CD14-positive monocyte (primary cell): ENCODE data around the gene CCNH. TPM values are rescaled to one million over a fixed set of nuclear protein-coding genes. Genes with fewer than 3 reads are reported as not detected.

ENCODE experiments used
- DNase-seq, 3 donors: peaks; one replicate each; pipeline ENCODE4 v3.0.0-alpha.2; 2011 to 2022
- H2AFZ ChIP-seq: 2 replicates; pipeline ENCODE4 v1.6.0; 2012; ENCODE audit warnings: mild to moderate bottlenecking, low read depth, low read length, inconsistent platforms; ENCODE audit not compliant: insufficient read depth, poor library complexity, severe bottlenecking
- H3K27ac ChIP-seq, 2 donors: 1 replicate in 1 of 2; 2 replicates in 1 of 2; pipeline ENCODE4 v1.5.1; 2012 to 2013; ENCODE audit warnings: low read length in 2 of 2, control low read depth in 1 of 2, inconsistent platforms in 1 of 2, low read depth in 1 of 2, mild to moderate bottlenecking in 1 of 2
- H3K27me3 ChIP-seq, 2 donors: one replicate each; pipeline versions ENCODE4 v1.6.0 to v1.6.1; 2011 to 2013; ENCODE audit warnings: low read length in 2 of 2; ENCODE audit not compliant: control insufficient read depth in 2 of 2, insufficient read depth in 2 of 2
- H3K36me3 ChIP-seq, 2 donors: replicated peaks in 1 of 2; 1 replicate in 1 of 2; 2 replicates in 1 of 2; pipeline versions ENCODE4 v1.5.1 to v1.6.1; 2012 to 2013; ENCODE audit warnings: low read length in 2 of 2, control low read depth in 1 of 2, inconsistent platforms in 1 of 2, mild to moderate bottlenecking in 1 of 2; ENCODE audit not compliant: insufficient read depth in 2 of 2, control insufficient read depth in 1 of 2
- H3K4me1 ChIP-seq, 2 donors: 1 replicate in 1 of 2; 2 replicates in 1 of 2; pipeline versions ENCODE4 v1.5.1 to v1.6.1; 2012 to 2013; ENCODE audit warnings: low read length in 2 of 2, control low read depth in 1 of 2, inconsistent platforms in 1 of 2, mild to moderate bottlenecking in 1 of 2, moderate library complexity in 1 of 2; ENCODE audit not compliant: insufficient read depth in 2 of 2, control insufficient read depth in 1 of 2
- H3K4me2 ChIP-seq: replicated peaks from 2 replicates; pipeline ENCODE3; 2012; ENCODE audit warnings: low read length, moderate library complexity, mild to moderate bottlenecking; ENCODE audit not compliant: poor library complexity, severe bottlenecking; ENCODE audit errors: extremely low read depth
- H3K4me3 ChIP-seq, 3 experiments: fragments of 200-600 bp in 1 of 3; sonication (generic) in 1 of 3; replicated peaks in 1 of 3; 1 replicate in 2 of 3; 2 replicates in 1 of 3; pipeline ENCODE4 v1.5.1; 2011 to 2013; ENCODE audit warnings: low read length in 3 of 3, mild to moderate bottlenecking in 3 of 3, control low read depth in 2 of 3, low read depth in 2 of 3, inconsistent platforms in 1 of 3, moderate library complexity in 1 of 3
- H3K79me2 ChIP-seq: 2 replicates; pipeline ENCODE4 v1.6.0; 2012; ENCODE audit warnings: mild to moderate bottlenecking, control low read depth, inconsistent platforms, low read length, moderate library complexity; ENCODE audit not compliant: insufficient read depth
- H3K9ac ChIP-seq: 2 replicates; pipeline ENCODE4 v1.6.0; 2017; ENCODE audit warnings: low read length, mild to moderate bottlenecking; ENCODE audit not compliant: insufficient read depth, poor library complexity, severe bottlenecking
- H3K9me3 ChIP-seq, 2 donors: replicated peaks in 1 of 2; 1 replicate in 1 of 2; 2 replicates in 1 of 2; pipeline versions ENCODE4 v1.5.1 to v1.6.1; 2012 to 2013; ENCODE audit warnings: low read length in 2 of 2, control low read depth in 1 of 2; ENCODE audit not compliant: control insufficient read depth in 1 of 2, insufficient read depth in 1 of 2
- H4K20me1 ChIP-seq: 2 replicates; pipeline ENCODE4 v1.6.0; 2012; ENCODE audit warnings: mild to moderate bottlenecking, low read length, control low read depth, moderate library complexity; ENCODE audit not compliant: insufficient read depth
- H3K27ac Mint-ChIP-seq, 7 donors: one replicate each; pipeline ENCODE4 v1.8.0; 2020; ENCODE audit warnings: mild to moderate bottlenecking in 7 of 7, mixed read lengths in 7 of 7, moderate library complexity in 6 of 7, inconsistent platforms in 2 of 7
- H3K27me3 Mint-ChIP-seq, 3 donors: one replicate each; pipeline ENCODE4 v1.8.0; 2021 to 2022; ENCODE audit warnings: low read depth in 3 of 3, mild to moderate bottlenecking in 3 of 3, mixed read lengths in 3 of 3, moderate library complexity in 3 of 3, inconsistent platforms in 1 of 3
- H3K36me3 Mint-ChIP-seq, 2 donors: one replicate each; pipeline ENCODE4 v1.8.0; 2020; ENCODE audit warnings: mixed read lengths in 2 of 2, inconsistent platforms in 1 of 2, mild to moderate bottlenecking in 1 of 2
- H3K4me1 Mint-ChIP-seq: one replicate; pipeline ENCODE4 v1.8.0; 2020; ENCODE audit warnings: mild to moderate bottlenecking, mixed read lengths
- H3K4me3 Mint-ChIP-seq, 2 donors: one replicate each; pipeline ENCODE4 v1.8.0; 2020; ENCODE audit warnings: mild to moderate bottlenecking in 2 of 2, mixed read lengths in 2 of 2, moderate library complexity in 1 of 2
- H3K9me3 Mint-ChIP-seq, 7 donors: one replicate each; pipeline ENCODE4 v1.8.0; 2020 to 2022; ENCODE audit warnings: mixed read lengths in 7 of 7, mild to moderate bottlenecking in 6 of 7, moderate library complexity in 6 of 7, inconsistent platforms in 2 of 7
- WGBS: methylation state at CpG from one replicate; pipeline ENCODE4 v1.1.5; 2013; ENCODE audit warnings: missing lambda C conversion rate; ENCODE audit not compliant: insufficient coverage; 5-methylcytosine and 5-hydroxymethylcytosine counted together
- intact Hi-C, 2 donors: fragments of 100-400 bp; cut with micrococcal nuclease; formaldehyde crosslinking; loops; one replicate each; pipeline versions ENCODE4 v1.15.0 to v1.15.1; 2023
- polyA plus RNA-seq, 3 donors: library from polyadenylated mRNA; depleted of rRNA in 1 of 3; unstranded in 2 of 3; stranded (reverse) in 1 of 3; fragments of 300-500 nt in 2 of 3; fragments of >200 nt in 1 of 3; fragmentation: Illumina TruSeq in 2 of 3; gene quantifications; 1 replicate in 2 of 3; 2 replicates in 1 of 3; pipeline ENCODE4 v1.2.3, GENCODE V29; 2012 to 2021
- TF ChIP-seq, protein P1 (sequence below): fragments of 200-600 bp; IDR thresholded peaks from one replicate; pipeline ENCODE4 v1.8.0; 2022; ENCODE audit warnings: antibody characterized with exemption, mild to moderate bottlenecking

The CCNH gene
- polyA plus RNA-seq, 3 donors = 60.3 to 64.0 (median 62.1) TPM

DNA sequence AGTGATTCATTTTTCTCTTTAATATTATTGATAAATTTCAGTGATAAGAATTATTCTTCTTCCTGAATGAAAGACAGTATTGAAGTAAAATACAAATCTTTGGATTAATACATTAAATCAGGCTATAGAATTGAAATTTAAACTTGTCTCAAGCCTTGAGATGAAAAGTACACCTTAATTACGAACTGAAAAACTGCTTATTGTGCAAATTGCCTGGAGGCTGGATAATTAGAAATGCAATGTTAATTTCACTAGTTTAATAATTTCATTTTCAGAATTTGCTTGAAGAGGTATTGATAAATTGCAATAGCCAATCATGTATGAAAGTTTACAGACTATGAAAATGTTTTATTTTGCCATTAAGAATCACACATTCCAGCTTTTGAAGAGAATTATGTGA is 11.0 kb upstream of the CCNH start:
- no peaks in the 10 kb centered on the region for H3K79me2 ChIP-seq
- no peak overlapping the region for H3K27ac ChIP-seq
- no peaks in the 10 kb centered on the region for H4K20me1 ChIP-seq
- H3K4me2 ChIP-seq = no peak overlapping the region
- H3K27me3 ChIP-seq = no peaks in the 10 kb centered on the region
- H3K9ac ChIP-seq = no peak overlapping the region
- no peak for DNase-seq
- Mint-ChIP-seq H3K4me1 (no peaks in the 10 kb centered on the region), H3K9me3 (peaks cover 0 to 3% (median 0%) of the 10 kb centered on the region in 7 donors), H3K4me3 (no peak overlapping the region), H3K27me3 (peaks cover 0 to 2% (median 0%) of the 10 kb centered on the region in 3 donors), H3K36me3 (no peaks in the 10 kb centered on the region), H3K27ac (no peak overlapping the region)
- no peak overlapping the region for H3K4me3 ChIP-seq
- no CpG with 5 or more reads among the region's 1 CpG for whole genome bisulfite sequencing
- no peaks in the 10 kb centered on the region for H3K4me1 ChIP-seq
- no peak overlapping the region for H2AFZ ChIP-seq
- no peaks in the 10 kb centered on the region for H3K36me3 ChIP-seq
- H3K9me3 ChIP-seq = no peaks in the 10 kb centered on the region
- intact Hi-C loops = no loop called here
- TF ChIP-seq, protein P1, sequence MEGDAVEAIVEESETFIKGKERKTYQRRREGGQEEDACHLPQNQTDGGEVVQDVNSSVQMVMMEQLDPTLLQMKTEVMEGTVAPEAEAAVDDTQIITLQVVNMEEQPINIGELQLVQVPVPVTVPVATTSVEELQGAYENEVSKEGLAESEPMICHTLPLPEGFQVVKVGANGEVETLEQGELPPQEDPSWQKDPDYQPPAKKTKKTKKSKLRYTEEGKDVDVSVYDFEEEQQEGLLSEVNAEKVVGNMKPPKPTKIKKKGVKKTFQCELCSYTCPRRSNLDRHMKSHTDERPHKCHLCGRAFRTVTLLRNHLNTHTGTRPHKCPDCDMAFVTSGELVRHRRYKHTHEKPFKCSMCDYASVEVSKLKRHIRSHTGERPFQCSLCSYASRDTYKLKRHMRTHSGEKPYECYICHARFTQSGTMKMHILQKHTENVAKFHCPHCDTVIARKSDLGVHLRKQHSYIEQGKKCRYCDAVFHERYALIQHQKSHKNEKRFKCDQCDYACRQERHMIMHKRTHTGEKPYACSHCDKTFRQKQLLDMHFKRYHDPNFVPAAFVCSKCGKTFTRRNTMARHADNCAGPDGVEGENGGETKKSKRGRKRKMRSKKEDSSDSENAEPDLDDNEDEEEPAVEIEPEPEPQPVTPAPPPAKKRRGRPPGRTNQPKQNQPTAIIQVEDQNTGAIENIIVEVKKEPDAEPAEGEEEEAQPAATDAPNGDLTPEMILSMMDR = no peak

GRCh38 chr5:87421307-87421706 is 8.6 kb upstream of the CCNH start:
- Mint-ChIP-seq H3K9me3 (peaks cover 0 to 1% (median 0%) of the 10 kb centered on the region in 7 donors), H3K36me3 (no peaks in the 10 kb centered on the region), H3K4me1 (no peaks in the 10 kb centered on the region), H3K27me3 (peaks cover 0 to 1% (median 1%) of the 10 kb centered on the region in 3 donors), H3K27ac (no peak overlapping the region), H3K4me3 (no peak overlapping the region)
- intact Hi-C loops = no loop called here
- Histone ChIP-seq H3K27me3 (no peaks in the 10 kb centered on the region), H3K4me2 (no peak overlapping the region), H3K9ac (no peak overlapping the region), H3K9me3 (no peaks in the 10 kb centered on the region), H3K4me1 (no peaks in the 10 kb centered on the region), H4K20me1 (no peaks in the 10 kb centered on the region), H2AFZ (no peak overlapping the region), H3K79me2 (no peaks in the 10 kb centered on the region), H3K27ac (no peak overlapping the region), H3K4me3 (no peak overlapping the region), H3K36me3 (no peaks in the 10 kb centered on the region)
- no peak for DNase-seq
- TF ChIP-seq, protein P1 = no peak
